Esophagus squamous epithelium (tissue), 5 donors: ENCODE data around the gene DAZAP1. TPM values are rescaled to one million over a fixed set of nuclear protein-coding genes. Genes with fewer than 3 reads are reported as not detected.

Experiments used
- DNase-seq: peaks from one replicate; lab custom pipeline; 2025; lab: John Stamatoyannopoulos, UW
- H3K27ac ChIP-seq, 4 donors: fragments of 200-600 bp; sonication (generic); one replicate each; pipeline ENCODE4 v1.5.1; 2016 to 2019; ENCODE audit warnings: mild to moderate bottlenecking in 1 of 4
- H3K27me3 ChIP-seq, 4 donors: fragments of 200-600 bp; sonication (generic); 1 replicate in 3 of 4; 2 replicates in 1 of 4; pipeline versions ENCODE4 v1.5.1 to v1.6.0; 2017 to 2021; ENCODE audit warnings: antibody characterized with exemption in 1 of 4
- H3K36me3 ChIP-seq, 3 donors: fragments of 200-600 bp; sonication (generic); one replicate each; pipeline ENCODE4 v1.5.1; 2016 to 2019
- H3K4me1 ChIP-seq, 3 donors: fragments of 200-600 bp; sonication (generic); one replicate each; pipeline ENCODE4 v1.5.1; 2017 to 2019
- H3K4me3 ChIP-seq, 4 donors: fragments of 200-600 bp; sonication (generic); 1 replicate in 3 of 4; 2 replicates in 1 of 4; pipeline ENCODE4 v1.5.1; 2016 to 2019; ENCODE audit warnings: mild to moderate bottlenecking in 2 of 4, moderate library complexity in 1 of 4
- H3K9me3 ChIP-seq, 3 donors: fragments of 200-600 bp; sonication (generic); one replicate each; pipeline ENCODE4 v1.5.1; 2016 to 2019
- POLR2A ChIP-seq, 4 donors: fragments of 450-650 bp; IDR thresholded peaks; one replicate each; pipeline ENCODE4 v1.6.1; 2017; ENCODE audit warnings: antibody characterized with exemption in 4 of 4, mild to moderate bottlenecking in 4 of 4, moderate library complexity in 3 of 4
- WGBS, 2 donors: methylation state at CpG; one replicate each; pipeline ENCODE4 v1.1.5; 2018; 5-methylcytosine and 5-hydroxymethylcytosine counted together
- intact Hi-C: fragments of 100-400 bp; cut with DNase I; formaldehyde crosslinking; loops from one replicate; pipeline ENCODE4 v1.15.0; 2022
- total RNA-seq, 4 donors: library from RNA; depleted of rRNA; stranded (reverse); fragments of >200 nt; gene quantifications; one replicate each; pipeline ENCODE4 v1.1.0, GENCODE V29; 2016
- TF ChIP-seq, protein P1 (sequence below), 6 experiments: fragments of 450-650 bp in 4 of 6; fragments of 200-600 bp in 2 of 6; sonication (generic) in 2 of 6; IDR thresholded peaks; one replicate each; pipeline ENCODE4 v1.5.1; 2016 to 2019; ENCODE audit warnings: antibody characterized with exemption in 6 of 6, mild to moderate bottlenecking in 4 of 6, moderate library complexity in 4 of 6
- donor health status: DM: yes; HTN: yes; CAD: no.

Gene DAZAP1
- total RNA-seq, 4 donors from 2014 or later, result 60.2 to 76.0 (median 69.0) TPM

GRCh38 chr19:1466461-1467214 is 59.3 kb downstream of the DAZAP1 start:
- WGBS, 2 donors, result no CpG with 5 or more reads among the region's 70 CpGs
- no peak for TF ChIP-seq POLR2A (IDR thresholded peaks at IDR 0.05)
- TF ChIP-seq, protein P1, sequence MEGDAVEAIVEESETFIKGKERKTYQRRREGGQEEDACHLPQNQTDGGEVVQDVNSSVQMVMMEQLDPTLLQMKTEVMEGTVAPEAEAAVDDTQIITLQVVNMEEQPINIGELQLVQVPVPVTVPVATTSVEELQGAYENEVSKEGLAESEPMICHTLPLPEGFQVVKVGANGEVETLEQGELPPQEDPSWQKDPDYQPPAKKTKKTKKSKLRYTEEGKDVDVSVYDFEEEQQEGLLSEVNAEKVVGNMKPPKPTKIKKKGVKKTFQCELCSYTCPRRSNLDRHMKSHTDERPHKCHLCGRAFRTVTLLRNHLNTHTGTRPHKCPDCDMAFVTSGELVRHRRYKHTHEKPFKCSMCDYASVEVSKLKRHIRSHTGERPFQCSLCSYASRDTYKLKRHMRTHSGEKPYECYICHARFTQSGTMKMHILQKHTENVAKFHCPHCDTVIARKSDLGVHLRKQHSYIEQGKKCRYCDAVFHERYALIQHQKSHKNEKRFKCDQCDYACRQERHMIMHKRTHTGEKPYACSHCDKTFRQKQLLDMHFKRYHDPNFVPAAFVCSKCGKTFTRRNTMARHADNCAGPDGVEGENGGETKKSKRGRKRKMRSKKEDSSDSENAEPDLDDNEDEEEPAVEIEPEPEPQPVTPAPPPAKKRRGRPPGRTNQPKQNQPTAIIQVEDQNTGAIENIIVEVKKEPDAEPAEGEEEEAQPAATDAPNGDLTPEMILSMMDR (IDR thresholded peaks at IDR 0.05), result no peak

DNA sequence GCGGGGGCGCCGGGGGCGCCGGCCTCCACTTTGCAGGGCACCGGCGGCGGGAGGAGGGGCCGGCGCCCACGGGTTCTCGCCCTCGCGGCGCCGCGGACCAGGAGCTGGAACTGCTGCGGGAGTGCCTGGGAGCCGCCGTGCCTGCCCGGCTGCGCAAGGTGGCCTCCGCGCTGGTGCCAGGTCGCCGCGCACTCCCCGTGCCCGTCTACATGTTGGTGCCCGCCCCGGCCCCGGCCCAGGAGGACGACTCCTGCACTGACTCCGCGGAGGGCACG is 59.8 kb downstream of the DAZAP1 start:
- no peak for DNase-seq
- H3K36me3 ChIP-seq, result no peaks in the 10 kb centered on the region
- peak overlapping the region in 2 of 4 donors; percentile 47 to 63 for H3K4me3 ChIP-seq
- no CpG with 5 or more reads among the region's 36 CpGs for WGBS, 2 donors
- peaks cover 28 to 85% (median 39%) of the 10 kb centered on the region in 4 donors for H3K27me3 ChIP-seq
- peaks cover 52 to 73% (median 61%) of the 10 kb centered on the region in 3 donors for H3K4me1 ChIP-seq
- no peak overlapping the region for H3K27ac ChIP-seq
- TF ChIP-seq, protein P1 (IDR thresholded peaks at IDR 0.05), result no peak
- no peak for TF ChIP-seq POLR2A (IDR thresholded peaks at IDR 0.05)
- H3K9me3 ChIP-seq, result no peaks in the 10 kb centered on the region
- intact Hi-C loops, result no loop called here

More at GRCh38 chr19:1466461-1467214, 59.3 kb downstream of the DAZAP1 start:
- intact Hi-C loops, result no loop called here
- no peak overlapping the region for H3K27ac ChIP-seq
- no peaks in the 10 kb centered on the region for H3K9me3 ChIP-seq
- H3K4me1 ChIP-seq, result peaks cover 51 to 67% (median 58%) of the 10 kb centered on the region in 3 donors
- no peaks in the 10 kb centered on the region for H3K36me3 ChIP-seq
- peaks cover 23 to 79% (median 36%) of the 10 kb centered on the region in 4 donors for H3K27me3 ChIP-seq
- no peak for DNase-seq
- H3K4me3 ChIP-seq, result peak overlapping the region in 2 of 4 donors; percentile 47 to 63

DNA sequence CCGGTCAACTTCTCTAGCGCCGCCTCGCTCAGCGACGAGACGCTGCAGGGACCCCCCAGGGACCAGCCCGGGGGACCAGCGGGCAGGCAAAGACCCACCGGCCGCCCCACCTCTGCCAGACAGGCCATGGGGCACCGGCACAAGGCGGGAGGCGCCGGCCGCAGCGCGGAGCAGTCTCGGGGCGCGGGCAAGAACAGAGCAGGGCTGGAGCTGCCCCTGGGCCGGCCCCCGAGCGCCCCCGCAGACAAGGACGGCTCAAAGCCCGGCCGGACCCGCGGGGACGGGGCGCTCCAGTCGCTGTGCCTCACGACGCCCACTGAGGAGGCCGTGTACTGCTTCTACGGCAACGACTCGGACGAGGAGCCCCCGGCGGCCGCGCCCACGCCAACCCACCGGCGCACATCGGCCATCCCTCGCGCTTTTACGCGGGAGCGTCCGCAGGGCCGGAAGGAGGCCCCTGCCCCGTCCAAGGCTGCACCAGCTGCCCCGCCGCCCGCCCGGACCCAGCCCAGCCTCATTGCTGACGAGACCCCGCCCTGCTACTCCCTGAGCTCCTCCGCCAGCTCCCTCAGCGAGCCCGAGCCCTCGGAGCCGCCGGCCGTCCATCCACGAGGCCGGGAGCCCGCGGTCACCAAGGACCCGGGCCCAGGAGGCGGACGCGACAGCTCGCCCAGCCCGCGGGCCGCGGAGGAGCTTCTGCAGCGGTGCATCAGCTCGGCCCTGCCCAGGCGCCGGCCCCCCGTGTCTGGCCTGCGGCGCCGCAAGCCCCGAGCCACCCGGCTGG is 60.3 kb downstream of the DAZAP1 start:
- DNase-seq, result no peak
- H3K4me3 ChIP-seq, result peak overlapping the region in 2 of 4 donors; percentile 47 to 63

DNA sequence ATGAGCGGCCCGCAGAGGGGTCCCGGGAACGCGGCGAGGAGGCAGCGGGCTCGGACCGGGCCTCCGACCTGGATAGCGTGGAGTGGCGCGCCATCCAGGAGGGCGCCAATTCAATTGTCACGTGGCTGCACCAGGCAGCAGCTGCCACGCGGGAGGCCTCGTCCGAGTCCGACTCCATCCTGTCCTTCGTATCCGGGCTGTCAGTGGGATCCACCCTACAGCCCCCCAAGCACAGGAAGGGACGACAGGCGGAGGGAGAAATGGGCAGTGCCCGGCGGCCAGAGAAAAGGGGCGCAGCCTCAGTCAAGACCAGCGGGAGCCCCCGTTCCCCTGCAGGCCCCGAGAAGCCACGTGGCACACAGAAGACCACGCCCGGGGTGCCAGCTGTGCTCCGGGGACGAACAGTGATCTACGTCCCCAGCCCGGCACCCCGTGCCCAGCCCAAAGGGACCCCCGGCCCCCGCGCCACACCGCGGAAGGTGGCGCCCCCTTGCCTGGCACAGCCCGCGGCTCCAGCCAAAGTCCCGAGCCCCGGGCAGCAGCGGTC is 61.0 kb downstream of the DAZAP1 start:
- peaks cover 33 to 97% (median 45%) of the 10 kb centered on the region in 4 donors for H3K27me3 ChIP-seq
- TF ChIP-seq POLR2A (IDR thresholded peaks at IDR 0.05), result no peak
- TF ChIP-seq, protein P1 (IDR thresholded peaks at IDR 0.05), result no peak
- no peak overlapping the region for H3K27ac ChIP-seq
- H3K9me3 ChIP-seq, result no peaks in the 10 kb centered on the region
- no peaks in the 10 kb centered on the region for H3K36me3 ChIP-seq
- no peak for DNase-seq
- peaks cover 52 to 83% (median 61%) of the 10 kb centered on the region in 3 donors for H3K4me1 ChIP-seq
- intact Hi-C loops, result no loop called here
- H3K4me3 ChIP-seq, result peak overlapping the region in 3 of 4 donors; percentile 25 to 63 (median 47)
- WGBS, 2 donors, result 4% methylated on average over 15 of the region's 49 CpGs; no CpG with 5 or more reads in 1 of the 2 donors

More for the DNA sequence above, 60.3 kb downstream of the DAZAP1 start:
- no peaks in the 10 kb centered on the region for H3K36me3 ChIP-seq
- no peaks in the 10 kb centered on the region for H3K9me3 ChIP-seq
- H3K27ac ChIP-seq, result no peak overlapping the region
- H3K4me1 ChIP-seq, result peaks cover 52 to 78% (median 61%) of the 10 kb centered on the region in 3 donors
- intact Hi-C loops, result no loop called here
- 3% methylated on average over 6 of the region's 92 CpGs; no CpG with 5 or more reads in 1 of the 2 donors for WGBS, 2 donors
- no peak for TF ChIP-seq POLR2A (IDR thresholded peaks at IDR 0.05)
- TF ChIP-seq, protein P1 (IDR thresholded peaks at IDR 0.05), result no peak
- H3K27me3 ChIP-seq, result peaks cover 33 to 90% (median 41%) of the 10 kb centered on the region in 4 donors
